HG03565 (cell line): Measurements from ENCODE around the gene CEP83.
"Not testable (repeated sequence)": the region's sequence is repeated elsewhere in the genome, so short reads cannot be mapped to it uniquely, and the experiment has no call there.

ENCODE experiments used
- ATAC-seq: cut with Tn5 transposase; IDR thresholded peaks from one replicate; pipeline ENCODE4 v1.9.1; 2021; ENCODE audit warnings: mild to moderate bottlenecking, moderate library complexity; ENCODE audit not compliant: unreplicated experiment

CEP83 gene, protein sequence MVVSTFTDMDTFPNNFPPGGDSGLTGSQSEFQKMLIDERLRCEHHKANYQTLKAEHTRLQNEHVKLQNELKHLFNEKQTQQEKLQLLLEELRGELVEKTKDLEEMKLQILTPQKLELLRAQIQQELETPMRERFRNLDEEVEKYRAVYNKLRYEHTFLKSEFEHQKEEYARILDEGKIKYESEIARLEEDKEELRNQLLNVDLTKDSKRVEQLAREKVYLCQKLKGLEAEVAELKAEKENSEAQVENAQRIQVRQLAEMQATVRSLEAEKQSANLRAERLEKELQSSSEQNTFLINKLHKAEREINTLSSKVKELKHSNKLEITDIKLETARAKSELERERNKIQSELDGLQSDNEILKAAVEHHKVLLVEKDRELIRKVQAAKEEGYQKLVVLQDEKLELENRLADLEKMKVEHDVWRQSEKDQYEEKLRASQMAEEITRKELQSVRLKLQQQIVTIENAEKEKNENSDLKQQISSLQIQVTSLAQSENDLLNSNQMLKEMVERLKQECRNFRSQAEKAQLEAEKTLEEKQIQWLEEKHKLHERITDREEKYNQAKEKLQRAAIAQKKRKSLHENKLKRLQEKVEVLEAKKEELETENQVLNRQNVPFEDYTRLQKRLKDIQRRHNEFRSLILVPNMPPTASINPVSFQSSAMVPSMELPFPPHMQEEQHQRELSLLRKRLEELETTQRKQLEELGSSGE

DNA sequence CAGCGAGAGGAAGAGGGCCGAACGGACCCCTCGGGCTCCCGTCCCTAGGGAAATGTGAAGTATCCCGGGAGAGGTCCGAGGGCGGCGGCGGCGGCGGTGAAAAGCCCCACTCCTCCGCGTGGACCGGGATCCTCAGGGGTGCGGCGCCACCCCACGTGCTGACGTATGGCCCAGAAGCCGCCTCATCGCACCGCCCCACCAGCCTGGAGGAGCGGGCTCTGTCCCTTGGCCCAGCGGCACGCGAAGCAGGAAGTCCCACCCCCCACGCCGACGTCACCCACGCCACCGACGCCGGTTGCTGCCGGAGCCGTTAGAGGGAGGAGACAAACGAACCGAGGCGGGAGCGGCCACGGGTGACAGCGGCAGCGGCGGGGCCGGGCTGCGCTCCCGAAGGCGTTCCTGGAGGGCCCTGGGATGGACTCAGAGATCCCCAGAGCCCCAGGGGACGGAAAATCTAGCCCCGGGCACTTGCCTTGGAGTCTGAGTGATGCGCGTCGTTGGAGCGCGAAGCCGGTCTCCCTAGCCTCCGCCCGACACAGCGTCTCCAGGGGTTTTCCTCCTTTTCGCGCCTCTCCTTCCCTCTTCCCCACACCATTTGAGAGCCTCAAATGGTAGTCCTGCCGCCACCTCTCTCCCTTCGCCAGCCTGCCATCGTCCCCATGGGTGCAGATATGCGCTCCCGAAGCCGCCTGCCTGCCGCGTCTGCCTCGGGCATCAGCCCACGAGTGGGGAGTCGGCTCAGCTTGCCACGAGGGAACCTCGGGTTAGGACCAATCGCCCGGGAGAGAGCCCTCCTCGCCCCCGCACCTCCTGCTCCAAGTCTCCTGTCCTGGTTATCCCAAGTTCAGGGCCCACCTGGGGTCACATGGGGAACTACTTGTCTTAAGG, at the start of gene CEP83:
Gene CEP83 (minus strand): TSS at position 140 of the 888 bp plus-strand sequence. CDS start 47,377 bp downstream, outside the sequence.
- peak; percentile 92 for ATAC-seq

DNA sequence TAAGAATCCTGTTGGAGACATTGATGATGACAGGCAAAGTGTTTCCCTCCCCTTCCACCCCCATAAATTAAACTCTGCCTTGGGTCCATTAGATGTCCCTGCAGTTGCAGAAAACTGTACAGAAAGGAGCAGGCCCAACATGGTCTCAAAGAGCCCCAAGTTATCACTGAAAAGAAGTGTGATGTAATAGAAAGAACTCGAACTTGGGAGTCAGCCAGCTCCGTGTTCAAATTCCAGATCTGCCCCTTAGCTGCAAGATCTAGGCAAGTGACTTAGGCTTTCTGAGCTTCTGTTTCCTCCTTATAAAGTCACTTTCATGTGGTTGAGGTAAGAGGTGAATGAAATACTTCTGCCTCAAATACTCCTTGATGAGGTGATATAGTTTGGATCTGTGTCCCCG, 49.6 kb upstream of the CEP83 start:
- ATAC-seq, result no peak

DNA sequence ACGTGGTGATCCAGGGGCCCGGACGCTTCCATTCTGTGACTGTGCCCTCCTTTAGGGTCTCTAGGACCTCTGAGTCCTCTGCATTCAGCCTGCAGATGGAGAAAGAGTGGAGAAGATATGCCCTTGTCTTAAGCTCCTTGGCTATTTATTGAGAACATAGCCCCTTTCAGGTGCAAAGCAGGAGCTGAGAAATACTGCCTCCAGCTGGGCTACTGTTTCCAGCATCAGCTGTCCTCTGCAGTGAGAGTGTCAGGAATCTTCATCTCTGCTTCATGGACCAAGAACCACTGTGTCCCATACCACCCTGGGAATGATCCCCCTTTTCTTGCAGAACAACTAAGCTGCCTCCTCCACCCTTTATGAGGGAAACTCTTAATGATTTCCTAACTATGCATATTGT, 47.8 kb upstream of the CEP83 start:
- no peak for ATAC-seq

GRCh38 chr12:94504386-94504785, 44.7 kb upstream of the CEP83 start:
- no peak for ATAC-seq

- no peak for ATAC-seq
These were observed 44.0 kb upstream of the CEP83 start for GRCh38 chr12:94503619-94504018.

GRCh38 chr12:94500831-94501567, 41.3 kb upstream of the CEP83 start:
- no peak for ATAC-seq

DNA sequence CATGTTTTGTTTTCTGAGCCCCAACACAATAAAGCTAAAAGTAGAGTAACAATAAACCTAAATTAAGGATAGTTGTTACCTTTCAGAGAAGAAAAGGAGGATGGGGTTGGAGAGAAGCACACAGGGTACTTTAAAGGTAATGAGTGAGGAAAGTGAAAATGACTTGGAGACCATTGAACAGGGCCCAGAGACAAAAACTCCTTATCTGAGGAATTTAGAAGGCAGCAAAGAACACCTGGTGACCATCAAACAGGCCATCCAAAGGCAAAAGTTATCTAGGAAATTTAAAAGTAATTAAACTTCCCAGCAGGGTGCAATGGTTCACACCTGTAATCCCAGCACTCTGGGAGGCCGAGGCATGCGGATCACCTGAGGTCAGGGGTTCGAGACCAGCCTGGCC, 39.0 kb upstream of the CEP83 start:
- no peak for ATAC-seq

GRCh38 chr12:94498073-94498472, 38.4 kb upstream of the CEP83 start:
- no peak for ATAC-seq

- no peak for ATAC-seq
These were observed 35.9 kb upstream of the CEP83 start for GRCh38 chr12:94495445-94496115.

- ATAC-seq, result no peak
These were observed 31.8 kb upstream of the CEP83 start for GRCh38 chr12:94491489-94491888.

DNA sequence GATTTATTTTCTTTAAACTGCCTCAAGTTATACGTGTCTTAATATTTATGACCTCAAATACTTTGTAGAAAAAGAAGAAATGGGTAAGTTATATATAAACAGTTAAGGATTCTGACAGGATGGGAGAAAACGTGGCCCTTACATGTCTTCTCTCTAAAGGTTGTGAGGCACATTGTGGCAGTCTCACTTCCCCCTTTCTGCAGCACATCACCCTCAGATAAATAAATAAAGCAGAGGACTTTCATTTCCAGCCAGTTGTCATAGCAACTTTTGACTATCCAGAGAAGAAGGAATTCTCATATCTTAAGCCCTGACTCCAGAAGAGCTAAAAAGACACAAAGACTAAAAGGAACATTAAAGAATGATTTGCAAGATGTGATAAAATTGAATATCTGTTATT, 28.8 kb upstream of the CEP83 start:
- peak; percentile 97 for ATAC-seq

GRCh38 chr12:94481734-94482133, 22.1 kb upstream of the CEP83 start:
- ATAC-seq, result no peak

DNA sequence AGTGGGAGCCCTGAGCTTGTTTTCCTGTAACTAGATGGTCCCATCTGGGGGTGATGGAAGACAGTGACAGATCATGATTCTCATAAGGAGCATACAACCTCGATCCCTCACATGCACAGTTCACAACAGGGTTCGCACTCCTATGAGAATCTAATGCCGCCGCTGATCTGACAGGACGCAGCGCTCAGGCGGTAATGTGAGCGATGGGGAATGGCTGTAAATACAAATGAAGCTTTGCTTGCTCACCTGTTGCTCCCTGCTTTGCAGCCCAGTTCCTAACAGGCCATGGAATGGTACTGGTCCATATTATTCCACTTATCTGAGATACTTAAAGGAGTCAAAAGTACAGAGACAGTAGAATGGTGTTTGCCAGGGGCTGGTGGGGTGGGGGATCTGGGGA, 9.9 kb upstream of the CEP83 start:
- ATAC-seq, result no peak

- ATAC-seq, result no peak
These were observed 921 bp upstream of the CEP83 start for GRCh38 chr12:94460616-94460959.

GRCh38 chr12:94458877-94459727, 565 bp downstream of the CEP83 start:
- ATAC-seq, result peak; percentile 16

- ATAC-seq, result no peak
These were observed 2.4 kb downstream of the CEP83 start for GRCh38 chr12:94457311-94457710.

DNA sequence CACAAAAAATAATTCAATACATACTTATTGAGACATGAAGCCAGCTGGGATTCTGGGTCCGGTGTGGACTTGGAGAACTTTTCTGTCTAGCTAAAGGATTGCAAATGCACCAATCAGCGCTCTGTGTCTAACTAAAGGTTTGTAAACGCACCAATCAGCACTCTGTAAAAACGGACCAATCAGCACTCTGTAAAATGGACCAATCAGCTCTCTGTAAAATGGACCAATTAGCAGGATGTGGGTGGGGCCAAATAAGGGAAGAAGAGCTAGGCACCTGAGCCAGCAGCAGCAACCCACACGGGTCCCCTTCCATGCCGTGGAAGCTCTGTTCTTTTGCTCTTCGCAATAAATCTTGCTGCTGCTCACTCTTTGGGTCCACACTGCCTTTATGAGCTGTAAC, 5.3 kb downstream of the CEP83 start:
- ATAC-seq, result not testable (repeated sequence)

GRCh38 chr12:94445662-94446061, 14.0 kb downstream of the CEP83 start:
- ATAC-seq, result no peak

GRCh38 chr12:94437303-94437702, 22.4 kb downstream of the CEP83 start:
- ATAC-seq, result no peak
